Type B pancreatic cell (in vitro differentiated cells): ENCODE measurements around the gene ODF4. TPM values are rescaled to one million over a fixed set of nuclear protein-coding genes. Genes with fewer than 3 reads are reported as not detected.

ENCODE experiments used
- DNase-seq: peaks from one replicate; pipeline ENCODE4 v3.0.0; 2021; ENCODE audit warnings: mixed read lengths; ENCODE audit not compliant: unreplicated experiment; ENCODE audit errors: extremely low spot score
- H3K27ac Mint-ChIP-seq: 2 replicates; pipeline ENCODE4 v1.8.0; 2021; ENCODE audit warnings: mild to moderate bottlenecking, mixed read lengths
- H3K27me3 Mint-ChIP-seq: 2 replicates; pipeline ENCODE4 v1.8.0; 2021; ENCODE audit warnings: mixed read lengths
- H3K36me3 Mint-ChIP-seq: 2 replicates; pipeline ENCODE4 v1.8.0; 2021; ENCODE audit warnings: mixed read lengths
- H3K4me1 Mint-ChIP-seq: one replicate; pipeline ENCODE4 v1.8.0; 2021; ENCODE audit warnings: mixed read lengths; ENCODE audit not compliant: unreplicated experiment
- H3K4me3 Mint-ChIP-seq: 2 replicates; pipeline ENCODE4 v1.8.0; 2021; ENCODE audit warnings: mild to moderate bottlenecking, mixed read lengths
- H3K9me3 Mint-ChIP-seq: 2 replicates; pipeline ENCODE4 v1.8.0; 2021; ENCODE audit warnings: mixed read lengths
- total RNA-seq: library from RNA; stranded (reverse); gene quantifications from 2 replicates; pipeline ENCODE4 v1.2.1, GENCODE V29; 2021; ENCODE audit warnings: low replicate concordance
- TF ChIP-seq, protein P1 (sequence below): fragments of 200-600 bp; sonication (generic); conservative IDR thresholded peaks from 2 replicates; pipeline ENCODE4 v1.5.0; 2021; ENCODE audit warnings: antibody characterized with exemption, mild to moderate bottlenecking

The ODF4 gene
- total RNA-seq, 1 donor from 2014 or later, result not detected

- H3K4me3 Mint-ChIP-seq, result no peak overlapping the region
- no peak for DNase-seq
- TF ChIP-seq, protein P1, sequence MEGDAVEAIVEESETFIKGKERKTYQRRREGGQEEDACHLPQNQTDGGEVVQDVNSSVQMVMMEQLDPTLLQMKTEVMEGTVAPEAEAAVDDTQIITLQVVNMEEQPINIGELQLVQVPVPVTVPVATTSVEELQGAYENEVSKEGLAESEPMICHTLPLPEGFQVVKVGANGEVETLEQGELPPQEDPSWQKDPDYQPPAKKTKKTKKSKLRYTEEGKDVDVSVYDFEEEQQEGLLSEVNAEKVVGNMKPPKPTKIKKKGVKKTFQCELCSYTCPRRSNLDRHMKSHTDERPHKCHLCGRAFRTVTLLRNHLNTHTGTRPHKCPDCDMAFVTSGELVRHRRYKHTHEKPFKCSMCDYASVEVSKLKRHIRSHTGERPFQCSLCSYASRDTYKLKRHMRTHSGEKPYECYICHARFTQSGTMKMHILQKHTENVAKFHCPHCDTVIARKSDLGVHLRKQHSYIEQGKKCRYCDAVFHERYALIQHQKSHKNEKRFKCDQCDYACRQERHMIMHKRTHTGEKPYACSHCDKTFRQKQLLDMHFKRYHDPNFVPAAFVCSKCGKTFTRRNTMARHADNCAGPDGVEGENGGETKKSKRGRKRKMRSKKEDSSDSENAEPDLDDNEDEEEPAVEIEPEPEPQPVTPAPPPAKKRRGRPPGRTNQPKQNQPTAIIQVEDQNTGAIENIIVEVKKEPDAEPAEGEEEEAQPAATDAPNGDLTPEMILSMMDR, result no peak
- no peaks in the 10 kb centered on the region for H3K9me3 Mint-ChIP-seq
- H3K4me1 Mint-ChIP-seq, result peaks cover 18% of the 10 kb centered on the region
- no peaks in the 10 kb centered on the region for H3K27me3 Mint-ChIP-seq
- peaks cover 7% of the 10 kb centered on the region for H3K36me3 Mint-ChIP-seq
- H3K27ac Mint-ChIP-seq, result no peak overlapping the region
Observed at GRCh38 chr17:8362651-8363332, 23.2 kb downstream of the ODF4 start.

- TF ChIP-seq, protein P1, result no peak
- H3K27me3 Mint-ChIP-seq, result no peaks in the 10 kb centered on the region
- no peak for DNase-seq
- H3K9me3 Mint-ChIP-seq, result no peaks in the 10 kb centered on the region
- no peak overlapping the region for H3K4me3 Mint-ChIP-seq
- H3K27ac Mint-ChIP-seq, result no peak overlapping the region
- H3K4me1 Mint-ChIP-seq, result peaks cover 10% of the 10 kb centered on the region
- peaks cover 20% of the 10 kb centered on the region for H3K36me3 Mint-ChIP-seq
Observed at GRCh38 chr17:8365143-8365542, 25.5 kb downstream of the ODF4 start.

DNA sequence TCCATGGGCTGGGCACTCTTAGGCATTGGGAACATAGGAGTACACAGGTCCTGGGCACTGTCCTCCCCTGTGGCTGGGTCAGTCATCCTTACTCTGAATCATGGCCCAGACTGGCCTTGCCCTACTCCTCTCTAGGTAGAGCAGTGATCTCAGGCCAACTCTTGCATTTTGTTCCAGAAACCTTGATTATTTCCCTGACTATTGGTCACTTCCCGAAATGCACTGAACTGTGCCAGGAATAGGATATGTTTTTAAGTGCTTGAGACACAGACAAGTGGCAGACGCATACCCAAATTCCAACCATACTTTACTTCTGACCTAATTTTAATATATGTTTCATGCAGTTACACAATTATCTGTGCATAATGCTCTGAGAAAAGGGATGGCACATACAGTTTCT lies 26.6 kb downstream of the ODF4 start:
- H3K27me3 Mint-ChIP-seq, result no peaks in the 10 kb centered on the region
- no peak overlapping the region for H3K27ac Mint-ChIP-seq
- peaks cover 3% of the 10 kb centered on the region for H3K4me1 Mint-ChIP-seq
- peaks cover 23% of the 10 kb centered on the region for H3K36me3 Mint-ChIP-seq
- DNase-seq, result no peak
- TF ChIP-seq, protein P1, result no peak
- H3K4me3 Mint-ChIP-seq, result no peak overlapping the region
- no peaks in the 10 kb centered on the region for H3K9me3 Mint-ChIP-seq

DNA sequence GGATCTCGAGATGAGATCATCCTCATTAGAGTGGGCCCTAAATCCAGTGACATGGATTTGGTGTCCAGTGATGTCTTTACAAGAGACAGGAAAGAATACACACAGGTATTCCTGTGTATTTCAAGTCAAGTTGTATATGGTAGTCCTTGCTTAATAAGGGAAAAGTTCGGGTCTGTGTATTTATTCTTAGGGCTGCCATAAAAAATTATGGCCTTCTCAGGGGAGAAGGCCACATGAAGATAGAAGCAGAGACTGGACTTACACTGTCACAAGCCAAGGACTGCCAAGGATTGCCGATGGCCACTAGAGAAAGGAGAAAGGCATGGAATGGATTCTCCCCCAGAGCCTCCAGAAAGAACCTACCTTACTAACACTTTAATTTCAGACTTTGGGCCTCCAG lies 28.6 kb downstream of the ODF4 start:
- H3K27me3 Mint-ChIP-seq, result no peaks in the 10 kb centered on the region
- H3K4me1 Mint-ChIP-seq, result peaks cover 5% of the 10 kb centered on the region
- DNase-seq, result no peak
- no peak overlapping the region for H3K4me3 Mint-ChIP-seq
- no peaks in the 10 kb centered on the region for H3K9me3 Mint-ChIP-seq
- peaks cover 19% of the 10 kb centered on the region for H3K36me3 Mint-ChIP-seq
- TF ChIP-seq, protein P1, result no peak
- H3K27ac Mint-ChIP-seq, result no peak overlapping the region

GRCh38 chr17:8369944-8370343 lies 30.3 kb downstream of the ODF4 start:
- Mint-ChIP-seq H3K4me1 (peaks cover 5% of the 10 kb centered on the region), H3K36me3 (peaks cover 19% of the 10 kb centered on the region), H3K9me3 (no peaks in the 10 kb centered on the region), H3K4me3 (no peak overlapping the region), H3K27ac (no peak overlapping the region), H3K27me3 (no peaks in the 10 kb centered on the region)
- TF ChIP-seq, protein P1, result no peak
- DNase-seq, result no peak
